Psoas muscle (tissue), 8 donors: ENCODE results near the gene PPP2R5B. TPM values are rescaled to one million over a fixed set of nuclear protein-coding genes. Genes with fewer than 3 reads are reported as not detected.

Experiments used
- ATAC-seq, 4 donors: fragments of 200-7000 bp; cut with Tn5 transposase; one replicate each; pipeline ENCODE4 v1.9.1; 2020; ENCODE audit warnings: moderate library complexity in 3 of 4, mild to moderate bottlenecking in 2 of 4
- DNase-seq, 2 donors: peaks; one replicate each; pipeline ENCODE4 v3.0.0-alpha.2; 2020
- H3K27ac ChIP-seq: fragments of 200-600 bp; one replicate; pipeline ENCODE4 v1.8.0; 2022
- H3K27me3 ChIP-seq, 3 donors: fragments of 200-600 bp in 1 of 3; one replicate each; pipeline versions ENCODE4 v1.6.1 to v1.8.0; 2013 to 2022; ENCODE audit warnings: low read length in 2 of 3, mild to moderate bottlenecking in 2 of 3, moderate library complexity in 1 of 3; ENCODE audit not compliant: insufficient read depth in 3 of 3
- H3K36me3 ChIP-seq, 2 donors: fragments of 200-600 bp in 1 of 2; one replicate each; pipeline versions ENCODE4 v1.6.1 to v1.8.0; 2013 to 2022; ENCODE audit warnings: low read depth in 1 of 2, mild to moderate bottlenecking in 1 of 2, moderate library complexity in 1 of 2; ENCODE audit not compliant: insufficient read depth in 1 of 2
- H3K4me1 ChIP-seq: fragments of 200-600 bp; one replicate; pipeline ENCODE4 v1.8.0; 2022
- H3K4me3 ChIP-seq: fragments of 200-600 bp; one replicate; pipeline ENCODE4 v1.8.0; 2022; ENCODE audit warnings: mild to moderate bottlenecking
- H3K9me3 ChIP-seq: fragments of 200-600 bp; one replicate; pipeline ENCODE4 v1.8.0; 2022
- CTCF ChIP-seq: fragments of 200-600 bp; IDR thresholded peaks from one replicate; pipeline ENCODE4 v1.8.0; 2022; ENCODE audit warnings: antibody characterized with exemption
- WGBS, 3 donors: extraction: QIAGEN DNeasy Blood & Tissue Kit; methylation state at CpG; one replicate each; pipeline versions ENCODE4 v1.1.6 to v1.1.7; 2013; 5-methylcytosine and 5-hydroxymethylcytosine counted together
- intact Hi-C, 2 donors: fragments of 100-400 bp; cut with DNase I; formaldehyde crosslinking; loops; one replicate each; pipeline versions ENCODE4 v1.11.0 to v1.14.2; 2022
- polyA plus RNA-seq, 3 donors: library from polyadenylated mRNA; stranded (reverse); fragments of 200-250 nt; gene quantifications; one replicate each; pipeline ENCODE4 v1.2.3, GENCODE V29; 2013
- total RNA-seq, 4 donors: library from RNA; stranded (reverse); fragmentation: NEBNext Ultra II Directional in 2 of 4; extraction: Animal tissue kit (Norgen Biotek cat#: 25700) in 2 of 4; gene quantifications; one replicate each; pipeline versions ENCODE4 v1.2.1 to v1.2.4, GENCODE V29; 2021 to 2023
- donor health status: healthy with polysubstance abuse.
- donor health status: DM: no; HTN: no; CAD: no; lungs with moderate emphysema.
- donor health status: Bipolar disorder and iron deficiency.
- donor health status: healthy.
- donor health status: DM: yes; HTN: yes; CAD: no.
- donor health status: DM: no; HTN: no; CAD: no.
- donor health status: DM: no; HTN: no; CAD: no.
- donor health status: DM: yes; HTN: yes; CAD: no.

The PPP2R5B gene
- total and polyA plus RNA-seq, 7 donors: 13.2 to 36.1 (median 17.2) TPM

DNA sequence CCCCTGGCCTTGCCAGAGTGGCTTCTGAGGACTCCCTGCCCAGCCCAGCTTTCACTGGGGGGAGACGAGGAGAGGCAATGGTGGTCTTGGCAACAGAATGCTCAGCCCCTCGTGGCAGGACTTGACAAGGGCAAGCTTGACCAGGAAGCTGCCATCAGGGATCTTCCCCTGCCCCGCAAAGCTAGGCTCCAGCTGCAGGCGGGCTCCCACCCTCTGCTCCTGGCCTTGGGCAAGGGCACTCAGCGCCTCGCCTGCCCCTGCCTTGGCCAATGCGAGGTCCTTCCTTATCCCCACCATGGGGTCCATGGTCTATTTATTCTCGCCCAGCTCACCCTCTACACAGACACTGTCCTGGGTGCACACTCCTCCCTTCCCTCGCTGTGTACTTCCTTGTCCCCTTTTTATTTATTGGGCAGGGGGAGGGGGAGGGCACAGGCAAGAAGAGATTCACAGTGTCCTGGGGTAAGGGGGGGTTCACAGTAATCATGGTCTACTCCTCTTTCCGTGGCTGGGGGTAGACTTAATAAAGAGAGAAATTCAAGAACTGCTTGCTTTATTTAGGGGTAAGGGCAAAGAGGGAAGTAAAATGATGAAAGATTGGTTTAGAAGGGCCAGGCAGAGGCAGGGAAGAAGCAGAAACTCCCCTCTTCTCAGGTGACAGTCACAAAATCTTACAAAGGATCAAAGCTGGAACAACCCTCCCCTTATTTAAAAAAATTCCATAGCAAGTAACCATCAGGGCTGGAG, 9.6 kb downstream of the PPP2R5B start:
- intact Hi-C loops: no loop called here
- no peak for DNase-seq
- no peaks in the 10 kb centered on the region for H3K27me3 ChIP-seq
- H3K4me3 ChIP-seq: no peak overlapping the region
- H3K27ac ChIP-seq: no peak overlapping the region
- WGBS, 3 donors: 86 to 91% (median 88%) methylated on average over 10 of the region's 10 CpGs
- peaks cover 12 to 56% of the 10 kb centered on the region in 2 donors for H3K36me3 ChIP-seq
- no peak for TF ChIP-seq CTCF
- H3K4me1 ChIP-seq: no peaks in the 10 kb centered on the region
- H3K9me3 ChIP-seq: no peaks in the 10 kb centered on the region
- no peak for ATAC-seq

- H3K27me3 ChIP-seq: no peaks in the 10 kb centered on the region
- 75 to 81% (median 77%) methylated on average over 25 to 27 of the region's 27 CpGs for WGBS, 3 donors
- TF ChIP-seq CTCF: no peak
- no peak overlapping the region for H3K4me3 ChIP-seq
- H3K9me3 ChIP-seq: no peaks in the 10 kb centered on the region
- DNase-seq: no peak
- intact Hi-C loops: no loop called here
- H3K36me3 ChIP-seq: peaks cover 11 to 49% of the 10 kb centered on the region in 2 donors
- no peaks in the 10 kb centered on the region for H3K4me1 ChIP-seq
- no peak overlapping the region for H3K27ac ChIP-seq
- peak in 2 of 4 donors; percentile 19 to 23 for ATAC-seq
These were observed 10.3 kb downstream of the PPP2R5B start for GRCh38 chr11:64934682-64935358.

DNA sequence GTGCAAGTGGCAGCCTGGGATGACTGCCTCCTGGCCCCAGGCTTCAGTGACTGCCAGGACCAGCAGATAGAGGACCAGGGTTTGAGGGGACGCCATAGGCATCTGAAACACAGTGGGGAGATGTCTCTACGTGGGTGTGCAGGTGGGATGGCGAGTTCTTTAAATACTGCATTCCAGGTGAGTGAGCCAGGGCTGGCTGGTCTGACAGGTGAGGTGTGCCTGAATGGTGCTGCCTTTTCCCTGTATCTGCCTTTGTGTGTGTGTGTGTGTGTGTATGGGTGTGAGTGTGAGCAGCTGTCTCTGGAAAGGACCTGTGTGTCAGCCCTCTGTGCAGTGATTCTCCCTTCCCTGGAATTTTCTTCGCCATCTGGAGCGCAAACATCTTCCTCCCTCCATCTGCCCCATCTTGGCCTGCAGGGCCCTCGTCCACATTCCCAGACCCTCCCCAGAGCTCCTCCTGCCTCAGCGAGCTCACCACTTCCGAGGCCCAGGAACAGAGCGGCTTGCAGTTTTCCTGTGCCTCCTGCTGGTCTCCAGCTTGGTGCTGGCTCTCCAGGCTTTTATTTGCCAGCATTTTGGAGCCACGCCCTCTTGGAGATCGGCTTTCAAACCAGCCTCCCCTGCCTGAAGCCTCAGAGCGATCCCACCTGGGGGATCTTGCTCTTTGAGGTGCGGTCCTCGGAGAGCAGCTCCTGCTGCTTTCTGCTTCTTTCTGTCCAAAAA, 11.0 kb downstream of the PPP2R5B start, which contains the start of gene GPHA2:
GPHA2 (minus strand) TSS at position 535 of the 723 bp plus-strand sequence; CDS start at position 102, 433 bp downstream.
- ATAC-seq (no peak), DNase-seq (no peak)
- Histone ChIP-seq H3K36me3 (peaks cover 11 to 42% of the 10 kb centered on the region in 2 donors), H3K4me1 (no peaks in the 10 kb centered on the region), H3K27ac (no peak within 1 kb of the TSS), H3K27me3 (no peaks in the 10 kb centered on the region), H3K9me3 (no peaks in the 10 kb centered on the region), H3K4me3 (no peak within 1 kb of the TSS)
- intact Hi-C loops: no loop called here
- 54 to 64% (median 55%) methylated on average over 14 of the region's 14 CpGs for WGBS, 3 donors
- TF ChIP-seq CTCF: no peak

DNA sequence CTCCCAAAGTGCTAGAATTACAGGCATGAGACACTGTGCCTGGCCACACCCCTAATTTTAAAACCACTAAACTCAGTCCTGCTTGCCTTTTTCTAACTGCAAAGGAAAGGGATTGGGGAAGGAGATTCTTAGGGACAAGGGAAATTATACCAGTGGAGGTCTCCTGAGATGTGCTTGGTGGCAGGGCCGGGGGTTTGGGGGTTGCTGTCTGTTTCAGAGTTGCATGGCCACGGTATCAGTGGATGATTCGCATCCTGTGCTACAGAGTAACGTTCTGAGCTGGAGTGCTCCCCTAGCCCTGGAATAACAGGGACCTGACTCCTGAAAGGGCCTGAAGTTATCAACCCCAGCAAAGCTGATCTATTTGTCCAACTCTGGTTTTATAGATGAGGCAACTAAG, 12.1 kb downstream of the PPP2R5B start:
- H3K9me3 ChIP-seq: no peaks in the 10 kb centered on the region
- no peak for ATAC-seq
- no peak for TF ChIP-seq CTCF
- H3K27me3 ChIP-seq: no peaks in the 10 kb centered on the region
- intact Hi-C loops: no loop called here
- no peak overlapping the region for H3K27ac ChIP-seq
- peak in 1 of 2 donors; percentile 17 for DNase-seq
- peaks cover 6 to 32% of the 10 kb centered on the region in 2 donors for H3K36me3 ChIP-seq
- no peak overlapping the region for H3K4me3 ChIP-seq
- H3K4me1 ChIP-seq: no peaks in the 10 kb centered on the region
- WGBS, 3 donors: 74 to 79% (median 75%) methylated on average over 4 of the region's 4 CpGs
